ENCODE measurements around the gene PPP1R1B.

The PPP1R1B gene

GRCh38 chr17:39684369-39685192, 57.8 kb downstream of the PPP1R1B start:
- no peak for DNase-seq (ENCODE audit: low read depth)

Data from iris pigment epithelial cell (primary cell).